Glutamatergic neuron (in vitro differentiated cells): Measurements from ENCODE around the gene QRSL1. TPM values are rescaled to one million over a fixed set of nuclear protein-coding genes. Genes with fewer than 3 reads are reported as not detected.
A peak's percentile ranks its signal among the peaks of the same experiment; 100 is the strongest.

Experiments used
- DNase-seq: peaks from one replicate; pipeline ENCODE4 v3.0.0; 2022
- H3K27ac Mint-ChIP-seq: one replicate; pipeline ENCODE4 v1.8.0; 2020; ENCODE audit warnings: mild to moderate bottlenecking, mixed read lengths, inconsistent platforms; ENCODE audit not compliant: unreplicated experiment
- H3K27me3 Mint-ChIP-seq: one replicate; pipeline ENCODE4 v1.8.0; 2020; ENCODE audit warnings: mild to moderate bottlenecking, moderate library complexity, mixed read lengths, inconsistent platforms; ENCODE audit not compliant: unreplicated experiment
- H3K36me3 Mint-ChIP-seq: one replicate; pipeline ENCODE4 v1.8.0; 2020; ENCODE audit warnings: mild to moderate bottlenecking, mixed read lengths, inconsistent platforms; ENCODE audit not compliant: unreplicated experiment
- H3K4me1 Mint-ChIP-seq: one replicate; pipeline ENCODE4 v1.8.0; 2020; ENCODE audit warnings: mild to moderate bottlenecking, low read depth, mixed read lengths, inconsistent platforms; ENCODE audit not compliant: unreplicated experiment
- H3K4me3 Mint-ChIP-seq: one replicate; pipeline ENCODE4 v1.8.0; 2020; ENCODE audit warnings: mild to moderate bottlenecking, mixed read lengths, inconsistent platforms; ENCODE audit not compliant: unreplicated experiment
- H3K9me3 Mint-ChIP-seq: one replicate; pipeline ENCODE4 v1.8.0; 2020; ENCODE audit warnings: mild to moderate bottlenecking, moderate library complexity, mixed read lengths, inconsistent platforms; ENCODE audit not compliant: unreplicated experiment
- CTCF ChIP-seq: fragments of 200-600 bp; sonication (generic); IDR thresholded peaks from one replicate; pipeline ENCODE4 v1.5.0; 2021; ENCODE audit not compliant: partially characterized antibody, unreplicated experiment
- total RNA-seq: library from RNA; stranded (reverse); fragmentation: NEBNext Ultra II Directional; extraction: Animal tissue kit (Norgen Biotek cat#: 25700); gene quantifications from one replicate; pipeline ENCODE4 v1.2.1, GENCODE V29; 2021; ENCODE audit not compliant: unreplicated experiment

The QRSL1 gene
- total RNA-seq, 1 donor from 2014 or later = 10.2 TPM

DNA sequence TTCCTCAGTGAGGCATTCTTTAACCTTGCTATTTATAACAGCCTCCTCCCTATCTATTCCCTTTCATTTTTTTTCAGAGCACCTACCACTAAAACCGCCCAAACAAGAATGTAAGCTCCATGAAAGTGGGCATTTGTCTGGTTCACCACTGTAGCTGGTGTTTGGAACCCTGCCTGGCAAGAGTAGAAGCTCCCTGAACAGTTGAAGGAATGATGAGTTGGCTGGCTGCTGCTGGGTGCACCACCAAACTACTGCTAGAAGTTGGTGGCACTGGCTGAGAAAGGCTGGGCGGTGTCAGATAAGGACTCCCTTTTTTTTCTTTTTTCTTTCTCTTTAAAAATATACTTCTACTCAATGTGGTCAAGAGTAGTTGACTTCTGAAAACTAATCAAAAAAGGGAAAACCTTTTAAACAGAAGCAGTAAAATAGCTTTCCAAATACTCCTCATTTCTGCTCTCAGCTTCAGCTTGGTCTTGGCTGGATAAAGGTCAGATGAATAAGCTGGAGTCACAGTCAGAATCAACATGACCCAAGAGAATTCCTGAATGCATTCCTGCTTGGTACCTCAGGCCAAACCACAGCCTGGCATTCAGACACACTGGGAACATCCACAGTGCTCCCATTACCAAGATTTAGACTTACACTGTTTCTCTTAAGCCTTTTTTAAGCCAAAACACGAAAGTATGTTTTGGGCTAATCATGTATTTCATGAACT is 38.1 kb upstream of the QRSL1 start:
- H3K9me3 Mint-ChIP-seq = no peaks in the 10 kb centered on the region

GRCh38 chr6:106599440-106599839 is 29.9 kb upstream of the QRSL1 start:
- Mint-ChIP-seq H3K4me3 (no peak overlapping the region), H3K27me3 (peaks cover 2% of the 10 kb centered on the region), H3K4me1 (no peaks in the 10 kb centered on the region), H3K36me3 (peaks cover 4% of the 10 kb centered on the region), H3K27ac (no peak overlapping the region), H3K9me3 (no peaks in the 10 kb centered on the region)
- no peak for DNase-seq
- no peak for TF ChIP-seq CTCF

More for the DNA sequence above, 38.1 kb upstream of the QRSL1 start:
- no peak overlapping the region for H3K27ac Mint-ChIP-seq
- no peaks in the 10 kb centered on the region for H3K4me1 Mint-ChIP-seq
- no peaks in the 10 kb centered on the region for H3K36me3 Mint-ChIP-seq
- no peak overlapping the region for H3K4me3 Mint-ChIP-seq
- H3K27me3 Mint-ChIP-seq = no peaks in the 10 kb centered on the region
- no peak for TF ChIP-seq CTCF
- no peak for DNase-seq

DNA sequence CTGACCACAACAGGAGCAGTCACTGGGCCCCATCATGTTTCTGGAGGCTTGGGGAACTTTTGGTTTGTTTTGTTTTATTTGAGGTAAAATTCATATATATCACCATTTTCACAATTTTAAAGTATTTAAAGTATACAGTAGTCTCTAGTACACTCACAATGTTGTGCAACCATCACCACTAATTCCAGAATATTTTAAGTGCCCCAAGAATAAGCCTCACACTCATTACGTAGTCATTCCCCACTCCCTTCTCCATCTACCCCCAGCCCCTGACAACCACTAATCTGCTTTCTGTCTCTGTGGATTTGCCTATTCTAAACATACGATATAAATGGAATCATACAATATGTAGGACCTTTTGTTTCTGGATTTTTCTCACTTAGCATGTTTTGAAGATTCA is 29.0 kb upstream of the QRSL1 start:
- TF ChIP-seq CTCF = no peak
- Mint-ChIP-seq H3K4me1 (no peaks in the 10 kb centered on the region), H3K36me3 (peaks cover 4% of the 10 kb centered on the region), H3K4me3 (no peak overlapping the region), H3K27me3 (peaks cover 2% of the 10 kb centered on the region), H3K9me3 (no peaks in the 10 kb centered on the region), H3K27ac (no peak overlapping the region)
- no peak for DNase-seq

- Mint-ChIP-seq H3K9me3 (no peaks in the 10 kb centered on the region), H3K36me3 (no peaks in the 10 kb centered on the region), H3K27me3 (no peaks in the 10 kb centered on the region), H3K27ac (no peak overlapping the region), H3K4me1 (no peaks in the 10 kb centered on the region), H3K4me3 (no peak overlapping the region)
- no peak for DNase-seq
- peak; percentile 86 for TF ChIP-seq CTCF
Observed at GRCh38 chr6:106608080-106608668, 21.2 kb upstream of the QRSL1 start.

DNA sequence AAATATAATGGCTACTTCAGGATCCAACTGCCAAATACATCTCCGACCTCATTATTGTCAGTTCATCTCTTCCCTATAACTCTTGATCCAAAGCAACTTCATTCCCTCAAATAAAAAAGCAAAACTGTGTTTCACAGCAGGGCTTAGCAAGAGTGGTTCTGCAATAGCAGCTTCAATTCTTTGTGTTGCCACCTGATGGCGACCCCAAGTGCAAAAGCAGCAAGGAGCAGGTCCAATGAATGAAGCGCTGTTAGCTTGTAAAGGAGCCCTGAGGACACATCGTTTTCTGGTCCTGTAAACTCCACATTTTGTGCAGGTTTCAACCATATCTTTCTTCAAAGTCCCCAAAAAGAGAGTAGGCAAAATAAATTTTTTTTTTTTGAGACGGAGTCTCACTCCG is 19.7 kb upstream of the QRSL1 start:
- H3K4me3 Mint-ChIP-seq = no peak overlapping the region
- no peaks in the 10 kb centered on the region for H3K36me3 Mint-ChIP-seq

More for the DNA sequence above, 19.7 kb upstream of the QRSL1 start:
- no peaks in the 10 kb centered on the region for H3K27me3 Mint-ChIP-seq
- DNase-seq = peak; percentile 37
- no peaks in the 10 kb centered on the region for H3K9me3 Mint-ChIP-seq
- peak; percentile 16 for TF ChIP-seq CTCF
- H3K4me1 Mint-ChIP-seq = no peaks in the 10 kb centered on the region
- no peak overlapping the region for H3K27ac Mint-ChIP-seq
